ENCODE measurements around the gene HM13.
"Not testable (repeated sequence)": the region's sequence is repeated elsewhere in the genome, so short reads cannot be mapped to it uniquely, and the experiment has no call there.

- TF ChIP-seq GABPA (IDR thresholded peaks at IDR 0.05 in 1 of 2, conservative IDR thresholded peaks at IDR 0.05 in 1 of 2); CTCF (IDR thresholded peaks at IDR 0.05; ENCODE audit: low read depth, low read length, missing input control); TAF1 (conservative IDR thresholded peaks at IDR 0.05); REST (IDR thresholded peaks at IDR 0.05); RAD21 (IDR thresholded peaks at IDR 0.05): not testable (repeated sequence)
Observed at GRCh38 chr20:31470946-31471345, 43.3 kb upstream of the HM13 start.

Data from liver (tissue), 3 donors.